Rectal smooth muscle tissue (tissue), 1 donor: Measurements from ENCODE around the gene SULT4A1.
"Not testable (repeated sequence)": the region's sequence is repeated elsewhere in the genome, so short reads cannot be mapped to it uniquely, and the experiment has no call there.

Experiments
- H3K27ac ChIP-seq: one replicate; pipeline ENCODE4 v1.7.0; 2013; ENCODE audit warnings: low read depth, low read length, inconsistent platforms
- H3K27me3 ChIP-seq: one replicate; pipeline ENCODE4 v1.7.0; 2013; ENCODE audit warnings: low read length; ENCODE audit not compliant: control insufficient read depth, insufficient read depth
- H3K36me3 ChIP-seq: one replicate; pipeline ENCODE4 v1.7.0; 2013; ENCODE audit warnings: low read length; ENCODE audit not compliant: control insufficient read depth, insufficient read depth
- H3K4me1 ChIP-seq: one replicate; pipeline ENCODE4 v1.7.0; 2013; ENCODE audit warnings: low read length; ENCODE audit not compliant: control insufficient read depth, insufficient read depth
- H3K4me3 ChIP-seq: one replicate; pipeline ENCODE4 v1.7.0; 2013; ENCODE audit warnings: low read length
- H3K9ac ChIP-seq: one replicate; pipeline ENCODE4 v1.7.0; 2013; ENCODE audit warnings: low read length

Gene SULT4A1

DNA sequence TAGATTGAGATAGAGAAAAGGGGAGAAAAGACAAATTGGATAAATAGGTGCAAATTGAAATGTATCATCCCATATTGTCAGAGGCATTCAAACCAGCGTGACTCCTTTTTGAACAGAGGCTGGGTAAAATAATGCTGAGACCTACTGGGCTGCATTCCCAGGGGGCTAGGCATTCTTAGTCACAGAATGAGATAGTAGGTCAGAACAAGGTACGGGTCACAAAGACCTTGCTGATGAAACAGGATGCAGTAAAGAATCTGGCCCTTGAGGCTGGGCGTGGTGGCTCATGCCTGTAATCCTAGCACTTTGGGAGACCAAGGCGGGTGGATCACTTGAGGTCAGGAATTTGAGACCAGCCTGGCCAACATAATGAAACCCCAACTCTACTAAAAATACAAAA is 6.7 kb upstream of the SULT4A1 start:
- not testable (repeated sequence) for H3K27me3 ChIP-seq, H3K9ac ChIP-seq, H3K4me3 ChIP-seq, H3K27ac ChIP-seq, H3K36me3 ChIP-seq, H3K4me1 ChIP-seq

DNA sequence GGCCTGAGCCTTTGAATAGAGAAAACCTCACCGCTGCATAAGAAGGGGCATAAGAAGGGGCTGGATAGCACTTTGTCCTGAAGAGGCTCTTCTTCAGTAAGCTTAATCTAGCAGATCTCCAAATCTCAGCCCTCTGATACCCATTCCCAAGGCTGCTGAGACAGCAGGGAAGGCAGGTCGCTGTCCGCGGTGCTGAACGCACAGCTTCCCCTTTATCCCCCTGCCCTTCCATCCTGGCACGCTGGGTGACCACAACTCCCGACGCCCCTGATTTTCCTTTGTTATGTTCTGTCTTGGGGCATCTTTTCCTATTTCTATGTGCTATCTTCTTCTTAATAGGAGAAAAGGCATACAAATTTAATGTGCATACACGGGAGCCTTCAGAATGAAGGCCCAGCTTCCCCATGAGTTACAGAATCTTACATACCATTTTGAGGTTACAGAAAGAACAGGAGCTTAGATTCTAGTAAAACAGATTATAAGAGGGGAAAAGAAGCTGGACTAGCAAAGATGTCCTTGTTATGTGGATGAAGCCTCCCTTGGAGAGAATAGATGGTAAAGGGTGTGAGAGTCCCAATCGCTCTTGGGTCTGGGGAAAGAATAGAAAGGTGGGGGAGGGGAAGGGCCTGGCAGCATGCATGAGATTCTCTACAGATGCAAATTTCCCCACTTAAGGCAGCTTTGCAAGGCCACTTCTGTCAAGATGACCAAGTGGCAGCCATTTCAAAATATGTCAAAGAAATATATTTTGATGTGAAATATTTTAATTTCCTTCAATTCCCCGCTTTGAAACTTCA is 5.7 kb upstream of the SULT4A1 start:
- no peaks in the 10 kb centered on the region for H3K4me1 ChIP-seq
- H3K27ac ChIP-seq = no peak overlapping the region
- no peak overlapping the region for H3K4me3 ChIP-seq
- no peaks in the 10 kb centered on the region for H3K36me3 ChIP-seq
- H3K9ac ChIP-seq = no peak overlapping the region
- H3K27me3 ChIP-seq = no peaks in the 10 kb centered on the region

DNA sequence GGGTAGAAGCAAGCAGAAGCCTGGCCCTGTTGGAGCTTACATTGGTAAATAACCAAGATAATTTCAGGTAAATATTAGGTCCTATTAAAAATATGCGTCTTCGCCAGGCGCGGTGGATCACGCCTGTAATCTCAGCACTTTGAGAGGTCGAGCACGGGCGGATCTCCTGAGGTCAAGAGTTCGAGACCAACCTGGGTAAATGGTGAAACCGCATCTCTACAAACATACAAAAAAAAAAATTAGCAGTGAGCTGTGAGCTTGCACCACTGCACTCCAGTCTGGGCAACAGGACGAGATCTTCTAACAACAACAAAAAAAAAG is 529 bp upstream of the SULT4A1 start:
- Histone ChIP-seq H3K4me3 (no peak overlapping the region), H3K9ac (no peak overlapping the region), H3K27ac (no peak overlapping the region), H3K27me3 (peaks cover 9% of the 10 kb centered on the region), H3K36me3 (no peaks in the 10 kb centered on the region), H3K4me1 (no peaks in the 10 kb centered on the region)

DNA sequence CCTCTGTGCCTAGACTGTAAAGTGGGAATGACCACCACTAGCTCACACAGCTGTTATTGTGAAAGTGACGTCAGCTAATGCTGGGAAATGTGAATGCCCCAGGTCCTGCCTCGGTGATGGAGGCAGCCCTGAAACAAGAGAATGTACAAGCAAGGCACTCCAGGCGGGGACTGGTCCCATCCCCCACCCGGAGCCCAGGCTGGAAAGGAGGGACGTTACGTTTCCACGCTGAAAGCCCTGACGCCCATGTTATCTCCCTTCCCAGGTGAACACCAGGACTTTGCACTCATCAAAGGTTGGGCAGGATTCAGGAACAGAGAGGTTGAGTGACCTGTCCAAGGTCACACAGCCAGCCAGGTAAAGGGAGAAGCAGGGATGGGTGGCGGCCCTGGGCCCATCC is 784 bp downstream of the SULT4A1 start:
- Histone ChIP-seq H3K4me1 (no peaks in the 10 kb centered on the region), H3K4me3 (no peak overlapping the region), H3K27ac (no peak overlapping the region), H3K9ac (no peak overlapping the region), H3K27me3 (peaks cover 9% of the 10 kb centered on the region), H3K36me3 (no peaks in the 10 kb centered on the region)

DNA sequence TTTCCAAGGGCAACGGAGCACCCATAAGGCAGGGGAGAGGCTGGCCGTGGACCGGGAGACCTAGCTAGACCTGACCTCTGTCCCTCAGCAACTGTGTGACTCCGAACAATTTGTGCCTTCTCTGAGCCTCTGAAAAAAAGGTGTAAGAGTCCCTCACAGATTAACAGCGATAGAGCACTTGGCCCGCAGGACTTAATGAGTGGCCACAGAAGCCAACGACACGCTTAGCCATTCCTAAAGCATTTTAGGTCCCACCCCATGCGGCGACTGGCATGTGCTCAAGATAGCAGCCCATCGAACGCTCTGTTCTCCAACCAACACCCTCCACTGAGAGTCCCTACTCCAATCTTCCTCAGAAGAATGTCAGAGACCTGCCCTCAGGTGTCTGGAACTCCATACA is 1.5 kb downstream of the SULT4A1 start:
- no peak overlapping the region for H3K9ac ChIP-seq

DNA sequence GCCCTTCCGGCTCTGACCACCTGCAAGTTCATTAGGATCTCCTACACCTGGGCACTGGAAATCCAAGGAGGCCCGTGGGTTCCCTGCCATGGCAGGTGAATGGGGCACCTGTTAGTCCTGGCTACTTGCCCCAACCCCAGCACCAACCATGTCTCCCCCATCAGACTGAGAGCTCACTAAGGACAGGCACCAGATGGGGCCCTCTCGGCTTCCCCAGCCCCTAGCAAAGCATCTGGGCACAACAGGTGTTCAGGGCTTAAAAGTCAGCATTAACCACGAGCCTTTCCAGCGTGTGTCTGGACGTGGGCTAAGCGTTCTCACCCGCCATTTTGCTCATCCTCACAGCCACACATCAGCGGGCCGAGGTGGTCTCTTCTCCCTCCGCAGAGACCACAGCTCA is 2.2 kb downstream of the SULT4A1 start:
- no peak overlapping the region for H3K4me3 ChIP-seq
- peaks cover 9% of the 10 kb centered on the region for H3K27me3 ChIP-seq
- no peak overlapping the region for H3K9ac ChIP-seq
- no peaks in the 10 kb centered on the region for H3K36me3 ChIP-seq
- H3K27ac ChIP-seq = no peak overlapping the region
- no peaks in the 10 kb centered on the region for H3K4me1 ChIP-seq

More for the DNA sequence above, 1.5 kb downstream of the SULT4A1 start:
- no peaks in the 10 kb centered on the region for H3K36me3 ChIP-seq
- peaks cover 9% of the 10 kb centered on the region for H3K27me3 ChIP-seq
- no peaks in the 10 kb centered on the region for H3K4me1 ChIP-seq
- no peak overlapping the region for H3K4me3 ChIP-seq
- H3K27ac ChIP-seq = no peak overlapping the region

DNA sequence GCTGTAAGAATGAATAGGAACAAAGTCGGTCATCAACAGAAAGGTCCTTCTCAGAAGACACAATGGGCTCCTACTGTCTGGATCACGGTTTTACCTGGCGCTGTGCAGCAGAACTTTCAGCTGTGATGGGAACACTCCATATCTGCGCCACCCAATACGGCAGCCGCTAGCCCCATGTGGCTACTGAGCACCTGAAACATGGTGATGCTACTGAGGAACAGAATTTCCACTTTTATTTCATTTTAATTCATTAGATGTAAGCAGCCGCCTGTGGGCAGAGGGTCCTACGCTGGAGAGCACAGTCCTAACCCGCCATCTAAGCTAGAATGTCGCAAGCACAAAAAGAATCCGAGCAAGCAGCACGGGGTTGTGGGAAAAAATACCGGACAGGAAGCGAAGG is 2.7 kb downstream of the SULT4A1 start:
- Histone ChIP-seq H3K36me3 (no peaks in the 10 kb centered on the region), H3K4me3 (no peak overlapping the region), H3K4me1 (no peaks in the 10 kb centered on the region), H3K9ac (no peak overlapping the region), H3K27me3 (peaks cover 9% of the 10 kb centered on the region), H3K27ac (no peak overlapping the region)

DNA sequence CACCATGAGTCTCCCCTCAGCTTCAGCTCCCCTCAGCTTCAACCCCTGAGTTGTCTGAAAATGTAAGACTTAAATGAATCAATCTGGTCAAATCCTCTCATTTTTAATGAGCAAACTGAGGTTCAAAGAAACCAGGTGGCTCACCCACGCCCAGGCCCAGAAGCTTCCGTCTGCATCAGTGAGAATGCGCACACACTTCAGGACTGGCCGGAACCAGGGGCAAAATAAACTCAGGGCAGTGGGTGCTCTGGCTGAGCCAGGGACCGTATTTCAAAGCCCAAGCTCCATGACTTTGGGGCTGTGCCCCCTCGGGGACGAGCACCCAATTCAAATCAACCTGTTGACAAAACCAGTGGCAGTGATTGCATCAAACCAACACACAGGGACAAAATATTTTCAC is 3.1 kb downstream of the SULT4A1 start:
- Histone ChIP-seq H3K4me3 (no peak overlapping the region), H3K27ac (no peak overlapping the region), H3K4me1 (no peaks in the 10 kb centered on the region), H3K27me3 (peaks cover 9% of the 10 kb centered on the region), H3K36me3 (no peaks in the 10 kb centered on the region), H3K9ac (no peak overlapping the region)

DNA sequence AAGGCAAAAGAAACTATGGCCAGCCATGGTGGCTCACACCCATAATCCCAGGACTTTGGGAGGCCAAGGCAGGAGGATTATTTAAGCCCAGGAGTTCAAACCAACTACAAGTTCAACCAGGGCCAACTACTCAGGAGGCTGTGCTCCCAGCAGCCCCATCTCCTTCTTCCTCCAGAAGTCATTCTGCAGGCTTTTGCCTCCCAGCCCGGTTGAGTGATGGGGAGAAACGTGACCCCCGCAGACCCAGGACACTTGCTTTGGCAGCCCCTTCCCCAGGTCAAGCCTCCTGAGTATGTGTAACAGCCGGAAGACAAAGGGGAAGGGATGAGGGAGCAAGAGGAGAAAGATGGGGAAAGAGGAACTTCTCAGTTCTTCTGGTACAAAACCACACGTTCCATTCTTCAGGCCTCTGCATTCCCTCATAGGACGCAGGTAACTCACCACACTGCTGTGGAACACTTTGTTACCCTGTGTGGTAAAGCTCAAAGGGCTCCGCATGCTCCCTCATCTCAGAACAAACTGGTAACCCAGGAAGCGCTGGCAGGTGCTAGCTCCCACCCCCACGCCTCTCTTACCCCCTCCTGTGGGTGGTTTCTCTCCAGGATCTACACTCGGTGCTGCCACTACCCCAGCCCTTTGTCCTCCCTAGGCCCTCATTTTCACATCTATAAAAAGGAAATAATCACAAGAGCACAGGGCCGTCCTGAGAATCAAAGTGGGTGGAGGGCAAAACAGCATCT is 4.0 kb downstream of the SULT4A1 start:
- H3K27ac ChIP-seq = no peak overlapping the region
- no peak overlapping the region for H3K4me3 ChIP-seq
- H3K27me3 ChIP-seq = peaks cover 9% of the 10 kb centered on the region
- H3K36me3 ChIP-seq = no peaks in the 10 kb centered on the region
- no peaks in the 10 kb centered on the region for H3K4me1 ChIP-seq
- no peak overlapping the region for H3K9ac ChIP-seq

DNA sequence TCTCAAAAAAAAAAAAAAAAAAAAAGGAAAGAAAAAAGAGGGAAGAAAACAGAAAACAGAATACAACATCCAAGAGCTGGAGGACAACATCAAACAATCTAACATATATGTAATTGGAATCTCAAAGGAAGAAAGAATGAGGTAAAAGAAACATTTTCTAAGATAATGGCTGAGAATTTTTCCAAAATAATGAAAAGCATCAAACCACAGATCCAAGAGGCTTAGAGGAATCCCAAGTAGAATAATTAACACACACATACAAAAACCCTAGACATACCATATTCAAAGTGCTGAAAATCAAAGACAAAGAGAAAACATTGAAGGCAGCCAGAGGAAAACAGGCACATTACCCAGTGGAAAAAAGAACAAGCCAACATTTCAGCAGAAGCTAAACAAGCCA is 4.9 kb downstream of the SULT4A1 start:
- no peak overlapping the region for H3K9ac ChIP-seq
- no peaks in the 10 kb centered on the region for H3K4me1 ChIP-seq
- no peak overlapping the region for H3K4me3 ChIP-seq
- H3K27me3 ChIP-seq = peaks cover 9% of the 10 kb centered on the region
- no peak overlapping the region for H3K27ac ChIP-seq
- H3K36me3 ChIP-seq = no peaks in the 10 kb centered on the region

DNA sequence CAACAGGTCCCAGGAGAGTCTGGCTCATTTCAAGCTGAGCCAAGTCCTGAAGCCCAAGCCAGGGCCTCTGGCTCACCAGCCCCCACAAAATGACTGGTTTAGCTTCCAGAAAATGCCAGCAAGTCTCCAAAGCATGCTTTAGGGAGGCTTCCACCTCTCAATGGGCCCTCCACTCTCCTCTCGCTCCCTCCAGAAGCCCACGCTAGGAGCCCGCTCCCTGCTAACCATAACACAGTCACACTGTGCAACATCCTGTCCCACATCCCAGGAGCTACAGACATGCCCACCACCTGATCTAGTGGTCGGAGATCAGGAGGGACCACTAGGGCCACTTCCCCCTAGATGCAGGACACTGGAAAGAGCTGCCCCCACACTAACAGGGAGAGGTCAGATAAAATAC is 6.9 kb downstream of the SULT4A1 start:
- H3K27me3 ChIP-seq = no peaks in the 10 kb centered on the region
- H3K9ac ChIP-seq = no peak overlapping the region
- no peak overlapping the region for H3K4me3 ChIP-seq
- no peaks in the 10 kb centered on the region for H3K36me3 ChIP-seq
- no peaks in the 10 kb centered on the region for H3K4me1 ChIP-seq
- no peak overlapping the region for H3K27ac ChIP-seq

DNA sequence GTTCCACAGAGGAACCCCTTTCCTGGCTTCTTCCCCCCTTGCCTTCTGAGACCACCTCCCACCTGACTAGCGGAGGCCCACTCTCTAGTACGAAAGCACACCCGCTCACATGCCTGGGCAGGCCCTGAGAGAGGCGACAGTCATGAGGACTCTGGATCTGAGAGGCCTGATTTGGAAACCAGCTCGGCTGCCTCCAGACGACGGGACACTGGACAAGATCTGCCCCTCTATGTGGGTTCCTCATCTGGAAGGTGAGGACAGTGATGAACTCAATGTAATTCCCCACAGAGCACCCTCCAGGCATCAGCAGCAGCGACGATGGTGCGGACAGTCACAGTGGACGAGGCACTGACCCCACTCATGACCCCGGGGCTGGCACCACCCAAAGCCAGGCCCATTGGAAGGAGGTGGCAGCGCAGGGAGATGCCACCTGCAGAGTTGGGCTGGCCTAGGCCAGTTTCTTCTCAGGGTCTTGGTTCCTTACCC is 7.5 kb downstream of the SULT4A1 start:
- Histone ChIP-seq H3K27ac (no peak overlapping the region), H3K27me3 (no peaks in the 10 kb centered on the region), H3K36me3 (no peaks in the 10 kb centered on the region), H3K4me1 (no peaks in the 10 kb centered on the region), H3K9ac (no peak overlapping the region), H3K4me3 (no peak overlapping the region)
